Glomerular visceral epithelial cell (primary cell): ENCODE measurements around the gene GLUL.
"Not testable (repeated sequence)": the region's sequence is repeated elsewhere in the genome, so short reads cannot be mapped to it uniquely, and the experiment has no call there.

ENCODE experiments used
- DNase-seq: peaks from one replicate; pipeline ENCODE4 v3.0.0-alpha.2; 2016; ENCODE audit errors: extremely low spot score

GLUL gene

GRCh38 chr1:182368358-182368757 is 23.2 kb downstream of the GLUL start:
- no peak for DNase-seq

DNA sequence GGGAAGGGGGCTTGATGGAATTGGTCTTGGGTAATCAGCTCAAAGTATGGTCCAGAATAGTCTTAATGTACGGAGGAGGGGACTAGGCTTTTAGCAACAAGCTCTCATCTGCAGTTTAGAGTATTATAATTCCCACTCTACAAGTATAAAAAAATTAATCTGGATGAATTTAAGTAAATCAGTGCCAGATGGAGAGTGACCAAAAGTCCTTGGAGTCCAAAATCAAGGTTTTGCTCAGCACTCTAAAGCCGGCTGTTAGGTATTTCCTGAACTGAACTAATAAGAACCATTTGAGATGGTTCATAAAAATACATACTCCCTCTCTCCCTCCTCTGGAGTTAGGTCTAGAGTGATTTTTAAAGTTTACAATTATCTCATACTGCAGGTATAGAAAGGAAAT is 23.7 kb downstream of the GLUL start:
- DNase-seq: no peak

DNA sequence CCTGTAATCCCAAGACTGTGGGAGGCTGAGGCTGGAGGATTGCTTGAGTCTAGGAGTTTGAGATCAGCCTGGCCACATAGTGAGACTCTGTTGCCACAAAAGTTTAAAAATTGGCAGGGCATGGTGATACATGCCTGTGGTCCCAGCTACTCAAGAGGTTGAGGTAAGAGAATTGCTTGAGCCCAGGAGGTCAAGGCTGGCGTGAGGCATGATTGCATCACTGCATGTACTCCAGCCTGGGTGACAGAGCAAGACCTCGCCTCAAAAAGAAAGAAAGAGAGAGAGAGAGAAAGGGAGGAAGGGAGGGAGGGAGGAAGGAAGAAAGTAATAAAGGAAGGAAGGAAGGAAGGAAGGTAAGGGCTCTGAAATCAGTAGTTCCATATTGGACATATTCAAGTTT is 25.0 kb downstream of the GLUL start:
- DNase-seq: no peak

GRCh38 chr1:182359645-182360044 is 31.9 kb downstream of the GLUL start:
- DNase-seq: no peak

- no peak for DNase-seq
Measured at GRCh38 chr1:182357913-182358312, 33.7 kb downstream of the GLUL start.

DNA sequence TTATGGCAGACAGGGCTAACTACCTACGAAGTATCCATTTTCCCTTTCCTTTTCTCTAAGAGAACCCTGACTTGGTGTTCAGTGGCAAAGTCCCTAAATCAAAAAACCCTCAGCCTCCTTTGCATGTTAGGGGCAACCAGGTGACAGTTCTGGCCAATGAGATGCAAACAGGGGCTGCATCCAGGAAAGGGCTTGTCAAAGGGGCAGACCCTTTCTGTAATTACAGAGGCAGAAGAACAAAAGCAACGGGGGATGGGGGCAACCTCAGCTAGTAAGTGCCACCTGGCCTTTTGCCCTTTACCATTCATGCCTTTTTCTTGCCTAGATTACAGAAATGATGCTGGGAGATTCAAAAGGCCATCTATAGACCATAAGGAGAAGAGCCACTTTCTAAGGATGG is 34.4 kb downstream of the GLUL start:
- DNase-seq: no peak

DNA sequence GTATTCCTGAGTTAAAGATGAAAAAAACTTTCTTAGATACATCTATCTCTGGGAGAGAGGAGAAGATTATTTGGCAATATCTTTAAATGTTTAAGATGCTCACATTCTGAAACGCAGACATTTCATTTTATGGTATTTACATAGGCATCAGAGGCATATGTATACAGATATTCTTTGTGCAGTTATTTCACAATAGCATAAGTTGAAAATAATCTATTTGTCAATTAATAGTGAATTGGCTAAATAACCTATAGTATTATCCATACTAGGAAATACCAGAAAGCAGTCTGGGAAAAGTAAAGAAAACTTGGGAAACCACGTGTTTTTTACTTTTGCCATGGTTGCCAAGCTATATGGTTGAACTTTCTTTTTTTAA is 35.9 kb downstream of the GLUL start:
- DNase-seq: no peak

- no peak for DNase-seq
Measured at GRCh38 chr1:182351790-182352364, 39.7 kb downstream of the GLUL start.

GRCh38 chr1:182350839-182351238 is 40.8 kb downstream of the GLUL start:
- DNase-seq: no peak

DNA sequence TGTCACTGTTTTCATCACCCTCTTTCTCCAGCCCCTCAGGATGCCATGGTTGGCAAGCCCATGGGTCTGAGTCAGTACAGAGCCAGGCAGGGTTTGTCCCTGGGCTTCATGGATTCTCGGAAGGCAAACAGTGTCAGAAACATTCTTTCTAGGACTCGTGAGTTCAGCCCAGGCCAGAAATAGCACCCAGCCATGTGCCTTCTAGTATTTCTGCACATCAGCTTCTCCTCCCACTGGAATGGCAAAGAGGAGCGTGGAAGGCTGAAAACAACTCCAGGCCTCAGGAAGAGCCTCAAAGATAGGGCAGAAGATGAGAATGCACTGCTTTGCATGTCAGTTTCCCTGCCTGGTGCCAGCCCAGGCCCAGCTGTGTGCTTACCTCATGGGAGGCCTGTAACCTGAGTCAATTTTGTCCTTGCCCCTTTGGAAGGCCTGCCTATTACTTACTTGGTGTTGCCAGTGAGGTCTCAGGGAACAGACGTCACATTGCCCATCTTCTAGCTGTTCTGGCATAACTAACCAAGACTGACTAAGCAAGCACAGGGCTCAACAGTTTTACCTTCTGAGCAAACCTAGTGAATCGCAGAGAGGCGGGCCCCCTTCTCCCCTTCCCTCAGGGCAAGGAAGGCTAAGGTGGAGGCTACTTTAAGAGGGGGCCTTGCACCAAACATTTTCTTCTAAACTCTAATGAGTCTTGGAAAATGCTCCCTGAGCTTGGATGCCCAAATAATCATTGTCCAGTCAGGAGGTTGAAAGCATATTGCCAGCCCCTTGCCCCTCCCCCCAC is 42.4 kb downstream of the GLUL start:
- DNase-seq: no peak

- no peak for DNase-seq
Measured at GRCh38 chr1:182347019-182347418, 44.6 kb downstream of the GLUL start.

- no peak for DNase-seq
Measured at GRCh38 chr1:182340233-182341058, 51.1 kb downstream of the GLUL start.

- no peak for DNase-seq
Measured at GRCh38 chr1:182339684-182340083, 51.9 kb downstream of the GLUL start.

DNA sequence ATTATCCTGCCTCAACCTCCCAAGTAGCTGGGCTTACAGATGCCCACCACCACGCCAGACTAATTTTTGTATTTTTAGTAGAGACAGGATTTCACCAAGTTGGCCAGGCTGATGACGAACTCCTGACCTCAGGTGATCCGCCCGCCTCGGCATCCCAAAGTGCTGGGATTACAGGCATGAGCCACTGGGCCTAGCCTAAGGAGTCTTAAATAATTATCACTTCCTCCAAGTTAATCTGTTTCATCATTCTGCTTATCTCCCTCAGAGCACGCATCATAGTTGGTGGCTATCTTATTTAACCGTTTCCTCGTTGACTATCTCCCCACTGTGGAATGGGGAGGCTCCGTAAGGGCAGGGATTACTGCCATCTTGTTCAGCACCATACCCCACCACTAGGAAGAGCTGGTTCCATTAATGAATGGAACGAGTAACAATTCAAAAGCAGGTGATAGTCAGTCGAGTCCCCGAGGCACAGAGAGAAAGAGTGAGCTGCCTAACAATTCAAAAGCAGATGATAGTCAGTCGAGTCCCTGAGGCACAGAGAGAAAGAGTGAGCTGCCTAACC is 52.7 kb downstream of the GLUL start:
- no peak for DNase-seq

DNA sequence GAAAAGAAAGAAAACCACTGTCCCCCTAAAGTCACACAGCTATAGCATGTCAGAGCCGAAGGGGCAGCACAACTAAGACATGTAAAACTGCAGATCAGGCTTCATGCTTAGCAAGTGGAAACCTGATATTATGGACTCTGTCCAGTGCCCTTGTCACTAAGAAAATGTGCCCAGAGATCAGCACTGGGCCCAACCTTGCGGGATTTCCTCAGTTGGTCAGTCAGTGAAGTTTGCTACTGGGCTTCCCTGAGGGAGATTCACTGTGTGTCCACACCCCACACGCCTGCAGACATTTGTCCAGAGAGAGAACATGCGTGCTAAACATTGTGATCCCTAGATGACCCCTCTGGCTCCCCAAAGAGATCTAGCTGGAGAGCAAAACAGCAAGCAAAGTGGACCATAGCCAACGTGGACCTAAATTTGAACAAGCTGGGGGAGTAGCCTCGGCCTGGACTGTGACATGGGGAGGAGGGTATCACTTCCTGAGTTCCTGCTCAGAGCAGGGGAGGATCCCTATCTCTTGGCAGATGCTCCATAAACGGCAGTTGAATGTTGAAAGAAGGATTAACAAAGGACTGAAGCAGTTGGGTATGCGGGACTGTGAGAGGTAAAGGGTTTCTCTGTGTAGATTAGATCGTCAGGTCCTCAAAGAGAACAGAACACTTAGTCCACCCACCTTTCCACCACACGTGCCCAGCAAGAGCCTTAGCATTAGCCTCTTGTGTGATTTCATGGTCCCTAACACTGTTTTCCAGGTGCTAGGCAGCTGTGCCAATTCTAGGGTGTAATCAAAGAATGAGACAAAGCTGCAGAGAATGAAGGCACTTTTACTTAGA is 53.6 kb downstream of the GLUL start:
- no peak for DNase-seq

- no peak for DNase-seq
Measured at GRCh38 chr1:182335771-182336566, 55.6 kb downstream of the GLUL start.

DNA sequence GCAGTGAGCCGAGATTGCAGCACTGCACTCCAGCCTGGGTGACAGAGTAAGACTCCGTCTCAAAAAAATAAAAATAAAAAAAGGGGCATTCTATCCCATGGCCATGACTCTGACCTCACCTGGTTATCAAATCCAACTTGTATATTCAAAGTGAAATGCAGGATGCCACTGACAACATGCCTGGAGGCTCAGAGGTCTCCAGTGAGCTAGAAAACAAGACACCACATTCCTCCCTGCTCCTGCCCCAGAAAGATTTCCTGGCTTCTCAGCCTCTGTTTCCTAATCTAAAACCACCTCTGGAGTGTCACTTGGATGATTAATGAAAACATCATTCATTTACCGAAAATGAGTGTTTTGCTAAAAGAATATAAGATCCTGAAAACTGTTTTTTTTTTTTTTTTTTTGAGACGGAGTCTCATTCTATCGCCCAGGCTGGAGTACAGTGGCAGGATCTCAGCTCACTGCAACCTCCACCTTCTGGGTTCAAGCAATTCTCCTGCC is 58.5 kb downstream of the GLUL start:
- not testable (repeated sequence) for DNase-seq

DNA sequence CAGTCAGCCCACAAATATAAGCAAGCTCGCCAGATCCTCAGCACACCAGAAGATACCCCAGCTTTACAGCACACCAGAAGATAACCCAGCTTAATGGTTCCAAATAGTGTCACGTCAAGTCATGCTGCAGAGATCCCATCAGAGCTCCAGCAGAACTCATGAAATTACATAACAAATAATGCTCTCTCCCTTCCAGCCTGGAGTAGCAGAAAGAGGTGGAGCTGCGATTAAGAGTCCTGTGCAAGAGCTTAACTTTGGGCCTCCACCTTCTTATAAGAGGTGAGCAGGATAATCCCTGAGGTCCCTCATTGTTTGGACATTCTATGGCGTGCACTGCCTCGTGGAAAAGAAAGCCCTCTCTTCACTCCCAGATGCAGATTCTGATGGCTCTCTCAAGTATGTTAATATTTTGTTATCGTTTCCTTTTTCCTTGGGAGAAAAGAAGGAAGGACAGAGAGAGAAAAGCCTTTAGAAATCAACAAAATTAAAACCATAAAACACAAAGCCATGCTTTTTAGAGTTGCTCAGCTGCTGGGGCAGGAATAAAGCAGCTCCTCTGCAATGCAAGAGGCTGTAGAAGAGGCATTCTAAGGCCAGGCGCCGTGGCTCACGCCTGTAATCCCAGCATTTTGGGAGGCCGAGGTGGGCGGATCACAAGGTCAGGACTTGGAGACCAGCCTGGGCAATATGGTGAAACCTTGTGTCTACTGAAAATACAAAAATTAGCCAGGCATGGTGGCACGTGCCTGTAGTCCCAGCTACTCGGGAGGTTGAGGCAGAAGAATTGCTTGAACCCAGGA is 59.1 kb downstream of the GLUL start:
- DNase-seq: no peak
